Caki2 (cell line): ENCODE measurements around the gene CDH20. TPM values are rescaled to one million over a fixed set of nuclear protein-coding genes. Genes with fewer than 3 reads are reported as not detected.

Source experiments
- DNase-seq: peaks from one replicate; pipeline ENCODE4 v3.0.0-alpha.2; 2015; ENCODE audit warnings: low read depth
- in situ Hi-C: cut with HindIII; loops from 2 replicates; pipeline ENCODE4 v1.10.0; 2016; ENCODE audit warnings: low sequenced_read_pairs, low pct_unique_long_range_greater_than_20kb, mixed read lengths
- total RNA-seq: library from RNA; depleted of rRNA; stranded (reverse); fragments of >200 nt; shearing (Covaris generic); gene quantifications from 2 replicates; pipeline ENCODE4 v1.2.3, GENCODE V29; 2014; ENCODE audit warnings: low replicate concordance

CDH20 gene
- total RNA-seq, 1 experiment from 2014 or later: not detected

GRCh38 chr18:61398961-61399705, 65.9 kb downstream of the CDH20 start:
- in situ Hi-C loops: no loop called here
- no peak for DNase-seq

- DNase-seq: no peak
- in situ Hi-C loops: no loop called here
These were observed 66.9 kb downstream of the CDH20 start for GRCh38 chr18:61400016-61400635.

- DNase-seq: no peak
- in situ Hi-C loops: no loop called here
These were observed 67.5 kb downstream of the CDH20 start for GRCh38 chr18:61400716-61401115.

GRCh38 chr18:61402726-61403125, 69.5 kb downstream of the CDH20 start:
- no peak for DNase-seq
- in situ Hi-C loops: no loop called here

GRCh38 chr18:61413396-61413795, 80.2 kb downstream of the CDH20 start:
- in situ Hi-C loops: no loop called here

GRCh38 chr18:61414086-61414485, 80.9 kb downstream of the CDH20 start:
- DNase-seq: no peak
- in situ Hi-C loops: no loop called here

More at GRCh38 chr18:61413396-61413795, 80.2 kb downstream of the CDH20 start:
- DNase-seq: no peak

- DNase-seq: no peak
- in situ Hi-C loops: no loop called here
These were observed 86.5 kb downstream of the CDH20 start for GRCh38 chr18:61419763-61420162.

GRCh38 chr18:61420218-61420885, 87.1 kb downstream of the CDH20 start:
- in situ Hi-C loops: no loop called here
- no peak for DNase-seq

GRCh38 chr18:61426492-61427053, 93.3 kb downstream of the CDH20 start:
- DNase-seq: no peak
- in situ Hi-C loops: no loop called here

- no peak for DNase-seq
- in situ Hi-C loops: no loop called here
These were observed 95.0 kb downstream of the CDH20 start for GRCh38 chr18:61428266-61428665.

GRCh38 chr18:61432590-61432989, 99.4 kb downstream of the CDH20 start:
- DNase-seq: no peak
- in situ Hi-C loops: no loop called here

- in situ Hi-C loops: no loop called here
- DNase-seq: no peak
These were observed 101.9 kb downstream of the CDH20 start for GRCh38 chr18:61435064-61435652.

GRCh38 chr18:61443081-61443725, 110.0 kb downstream of the CDH20 start:
- in situ Hi-C loops: no loop called here
- DNase-seq: no peak

- in situ Hi-C loops: no loop called here
- DNase-seq: no peak
These were observed 115.1 kb downstream of the CDH20 start for GRCh38 chr18:61448316-61448715.

GRCh38 chr18:61459896-61460648, 126.8 kb downstream of the CDH20 start:
- DNase-seq: no peak
- in situ Hi-C loops: no loop called here

- in situ Hi-C loops: no loop called here
- DNase-seq: no peak
These were observed 131.4 kb downstream of the CDH20 start for GRCh38 chr18:61464551-61465142.

GRCh38 chr18:61466736-61467135, 133.5 kb downstream of the CDH20 start:
- no peak for DNase-seq
- in situ Hi-C loops: no loop called here
